ENCODE data around the gene MX2.

The MX2 gene

DNA sequence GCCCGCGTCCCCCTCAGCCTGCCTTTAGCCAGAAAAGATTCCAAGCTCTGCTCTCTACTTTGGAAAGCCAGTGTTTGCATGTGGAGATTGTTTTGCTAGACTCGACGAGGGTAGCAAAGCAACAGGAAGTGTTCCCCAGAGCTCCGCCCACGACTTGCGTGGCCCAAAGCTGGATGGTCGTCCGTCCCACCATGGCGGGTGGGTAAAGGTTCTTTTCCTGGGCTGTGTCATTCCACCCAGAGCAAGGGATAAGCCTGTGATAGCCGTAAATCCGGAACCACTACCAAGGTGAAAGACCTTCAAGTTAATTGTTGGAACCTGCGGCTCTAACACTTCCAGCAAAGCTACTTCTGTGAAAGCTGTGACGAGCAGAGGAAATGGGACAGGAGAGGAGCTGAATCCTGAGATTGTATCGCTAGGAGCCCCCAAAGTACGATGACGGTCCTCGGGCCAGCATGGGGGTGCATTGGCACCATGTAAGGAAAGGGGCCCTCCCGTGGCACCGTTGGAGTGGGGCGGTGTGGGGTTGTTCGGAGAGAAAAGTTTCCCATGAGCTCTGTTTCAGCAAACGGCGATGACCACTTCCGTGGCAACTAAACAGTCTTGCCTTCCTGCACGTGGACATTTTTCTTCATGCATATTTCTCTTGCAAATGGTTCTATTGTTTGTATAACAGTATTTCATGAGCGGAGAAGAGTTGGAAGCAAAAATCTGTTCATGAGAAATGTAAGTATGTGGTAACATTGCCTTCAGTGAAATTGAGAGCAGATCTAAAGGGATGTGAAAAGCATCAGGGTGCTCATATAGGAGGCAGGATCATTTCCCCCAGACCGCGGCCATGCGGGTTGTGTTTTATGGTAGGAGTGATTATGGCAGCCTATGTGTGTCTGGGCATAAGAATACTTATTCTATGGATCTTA, 8.4 kb downstream of the MX2 start:
- no peaks in the 10 kb centered on the region for H3K27me3 ChIP-seq
- no peaks in the 10 kb centered on the region for H3K9me3 ChIP-seq
- H3K36me3 ChIP-seq, result no peaks in the 10 kb centered on the region
- no peaks in the 10 kb centered on the region for H3K4me1 ChIP-seq
- DNase-seq, result no peak
- TF ChIP-seq CTCF (IDR thresholded peaks at IDR 0.05; ENCODE audit: low read depth, low read length), result no peak
- no peak overlapping the region for H3K4me3 ChIP-seq (ENCODE audit: low read depth, low read length)

GRCh38 chr21:41370840-41371684, 9.2 kb downstream of the MX2 start:
- Histone ChIP-seq H3K27me3 (no peaks in the 10 kb centered on the region), H3K36me3 (no peaks in the 10 kb centered on the region), H3K4me1 (no peaks in the 10 kb centered on the region), H3K9me3 (no peaks in the 10 kb centered on the region), H3K4me3 (ENCODE audit: low read depth, low read length) (no peak overlapping the region)
- TF ChIP-seq CTCF (IDR thresholded peaks at IDR 0.05; ENCODE audit: low read depth, low read length), result no peak
- DNase-seq, result no peak

DNA sequence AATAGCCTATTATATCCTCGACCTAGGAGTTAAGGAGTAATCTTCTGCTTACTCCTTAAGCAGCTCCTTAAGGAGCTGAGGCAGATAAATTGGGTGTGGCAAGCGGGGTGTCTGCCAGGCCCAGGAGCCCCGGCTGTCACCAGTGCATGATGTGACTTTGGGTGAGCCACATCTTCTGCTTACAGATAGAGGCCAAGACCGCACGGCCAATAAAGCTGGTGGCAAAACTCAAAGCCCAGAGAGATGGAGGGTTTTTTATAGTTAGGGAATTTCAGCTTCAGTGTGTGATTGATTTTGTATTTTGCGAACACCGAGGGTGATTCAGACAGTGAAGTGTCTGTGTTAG, 9.8 kb downstream of the MX2 start:
- no peak for TF ChIP-seq CTCF (IDR thresholded peaks at IDR 0.05; ENCODE audit: low read depth, low read length)
- no peak overlapping the region for H3K4me3 ChIP-seq (ENCODE audit: low read depth, low read length)
- H3K36me3 ChIP-seq, result no peaks in the 10 kb centered on the region
- no peaks in the 10 kb centered on the region for H3K27me3 ChIP-seq
- no peaks in the 10 kb centered on the region for H3K9me3 ChIP-seq
- no peaks in the 10 kb centered on the region for H3K4me1 ChIP-seq
- DNase-seq, result no peak

DNA sequence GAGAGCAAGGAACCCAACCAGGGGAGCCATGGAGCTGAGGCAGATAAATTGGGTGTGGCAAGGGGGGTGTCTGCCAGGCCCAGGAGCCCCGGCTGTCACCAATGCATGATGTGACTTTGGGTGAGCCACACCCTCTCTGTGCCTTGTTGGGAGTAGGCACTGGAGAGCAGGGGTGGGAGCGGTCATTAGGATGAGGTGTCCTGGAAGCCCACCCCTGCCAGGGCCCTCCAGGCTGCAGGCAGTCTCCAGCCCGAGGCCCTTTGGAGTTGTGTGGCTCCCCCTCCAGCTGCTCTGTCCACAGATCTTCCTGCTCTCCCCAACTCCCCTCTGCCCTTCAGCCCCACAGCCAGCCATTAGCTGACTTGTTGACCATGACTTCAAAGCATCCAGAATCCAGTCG, 11.4 kb downstream of the MX2 start:
- Histone ChIP-seq H3K9me3 (no peaks in the 10 kb centered on the region), H3K4me1 (no peaks in the 10 kb centered on the region), H3K4me3 (ENCODE audit: low read depth, low read length) (no peak overlapping the region), H3K27me3 (no peaks in the 10 kb centered on the region), H3K36me3 (no peaks in the 10 kb centered on the region)
- no peak for TF ChIP-seq CTCF (IDR thresholded peaks at IDR 0.05; ENCODE audit: low read depth, low read length)
- no peak for DNase-seq

DNA sequence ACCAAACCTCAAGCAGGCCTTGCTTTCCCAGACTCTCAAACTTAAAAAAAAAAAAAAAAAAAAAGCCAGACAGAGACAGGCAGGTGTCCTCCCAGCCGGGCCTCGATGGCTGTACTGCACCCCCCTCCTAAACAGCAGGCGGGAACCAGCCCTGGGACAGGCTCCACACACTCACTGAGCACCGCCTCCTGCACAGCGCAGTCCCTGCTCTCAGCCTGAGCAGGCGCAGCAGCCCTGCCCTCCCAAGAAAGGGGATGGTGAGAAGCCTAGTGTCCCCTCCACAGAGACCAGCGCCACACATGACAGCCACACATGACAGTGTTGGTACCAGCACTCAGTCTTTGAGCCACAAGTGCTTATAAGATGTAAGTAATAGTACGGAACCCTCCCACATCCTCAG, 11.9 kb downstream of the MX2 start:
- TF ChIP-seq CTCF (IDR thresholded peaks at IDR 0.05; ENCODE audit: low read depth, low read length), result no peak
- Histone ChIP-seq H3K36me3 (no peaks in the 10 kb centered on the region), H3K4me3 (ENCODE audit: low read depth, low read length) (no peak overlapping the region), H3K27me3 (no peaks in the 10 kb centered on the region), H3K9me3 (no peaks in the 10 kb centered on the region), H3K4me1 (no peaks in the 10 kb centered on the region)
- no peak for DNase-seq

All from BE2C (cell line).